GM12801 (cell line): Measurements from ENCODE around the gene SLC22A8.

ENCODE experiments used
- CTCF ChIP-seq: IDR thresholded peaks from one replicate; pipeline ENCODE4 v1.5.1; 2011; ENCODE audit warnings: control low read depth; ENCODE audit not compliant: insufficient read length; ENCODE audit errors: extremely low read depth

The SLC22A8 gene

GRCh38 chr11:63007920-63008319 is 7.7 kb downstream of the SLC22A8 start:
- no peak for TF ChIP-seq CTCF

- no peak for TF ChIP-seq CTCF
These were observed 14.2 kb downstream of the SLC22A8 start for GRCh38 chr11:63001456-63001855.

- TF ChIP-seq CTCF, result no peak
These were observed 16.0 kb downstream of the SLC22A8 start for GRCh38 chr11:62999649-63000048.

- TF ChIP-seq CTCF, result no peak
These were observed 16.5 kb downstream of the SLC22A8 start for GRCh38 chr11:62999156-62999555.

GRCh38 chr11:62996271-62996670 is 19.4 kb downstream of the SLC22A8 start:
- no peak for TF ChIP-seq CTCF

- no peak for TF ChIP-seq CTCF
These were observed 20.9 kb downstream of the SLC22A8 start for GRCh38 chr11:62994775-62995174.

- TF ChIP-seq CTCF, result no peak
These were observed 27.4 kb downstream of the SLC22A8 start for GRCh38 chr11:62988276-62988675.
